Measurements from ENCODE around the gene CEP72.

DNA sequence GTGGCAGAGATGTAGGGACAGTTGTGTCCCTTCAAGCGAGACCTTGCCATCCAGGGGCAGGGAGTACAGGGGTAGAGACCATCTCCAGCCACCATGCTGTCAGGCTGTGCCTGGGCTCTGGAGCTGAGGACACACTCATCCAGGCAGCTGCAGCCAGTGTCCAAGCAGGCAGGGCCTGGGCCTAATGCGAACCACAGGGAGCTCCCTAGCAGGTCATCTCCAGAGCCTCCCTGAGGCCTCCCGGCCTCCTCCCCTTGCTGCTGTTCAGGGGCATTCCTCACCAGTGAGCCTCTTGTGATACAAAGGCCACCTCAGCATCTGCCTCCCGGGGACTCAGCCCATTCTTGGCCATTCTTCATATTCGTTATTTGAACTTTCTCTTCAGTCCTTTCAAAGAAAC is 46.0 kb downstream of the CEP72 start:
- no peak for TF ChIP-seq POLR2A (IDR thresholded peaks at IDR 0.05)
- TF ChIP-seq, protein P1, sequence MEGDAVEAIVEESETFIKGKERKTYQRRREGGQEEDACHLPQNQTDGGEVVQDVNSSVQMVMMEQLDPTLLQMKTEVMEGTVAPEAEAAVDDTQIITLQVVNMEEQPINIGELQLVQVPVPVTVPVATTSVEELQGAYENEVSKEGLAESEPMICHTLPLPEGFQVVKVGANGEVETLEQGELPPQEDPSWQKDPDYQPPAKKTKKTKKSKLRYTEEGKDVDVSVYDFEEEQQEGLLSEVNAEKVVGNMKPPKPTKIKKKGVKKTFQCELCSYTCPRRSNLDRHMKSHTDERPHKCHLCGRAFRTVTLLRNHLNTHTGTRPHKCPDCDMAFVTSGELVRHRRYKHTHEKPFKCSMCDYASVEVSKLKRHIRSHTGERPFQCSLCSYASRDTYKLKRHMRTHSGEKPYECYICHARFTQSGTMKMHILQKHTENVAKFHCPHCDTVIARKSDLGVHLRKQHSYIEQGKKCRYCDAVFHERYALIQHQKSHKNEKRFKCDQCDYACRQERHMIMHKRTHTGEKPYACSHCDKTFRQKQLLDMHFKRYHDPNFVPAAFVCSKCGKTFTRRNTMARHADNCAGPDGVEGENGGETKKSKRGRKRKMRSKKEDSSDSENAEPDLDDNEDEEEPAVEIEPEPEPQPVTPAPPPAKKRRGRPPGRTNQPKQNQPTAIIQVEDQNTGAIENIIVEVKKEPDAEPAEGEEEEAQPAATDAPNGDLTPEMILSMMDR (IDR thresholded peaks at IDR 0.05): no peak

Measured in transverse colon (tissue), 3 donors.